PFSK-1 (cell line): Measurements from ENCODE around the gene PYGO2.

ENCODE experiments used
- FOXP2 ChIP-seq: optimal IDR thresholded peaks from 2 replicates; pipeline ENCODE3; 2011; ENCODE audit warnings: borderline replicate concordance, control low read depth, inconsistent platforms; ENCODE audit not compliant: insufficient read depth; ENCODE audit errors: extremely low read length, extremely low read depth
- POLR2AphosphoS5 ChIP-seq: IDR thresholded peaks from 2 replicates; pipeline ENCODE4 v1.6.1; 2012; ENCODE audit warnings: low read depth, mild to moderate bottlenecking, control low read depth, low read length, moderate library complexity
- SIN3A ChIP-seq: IDR thresholded peaks from 2 replicates; pipeline ENCODE4 v1.6.1; 2012; ENCODE audit warnings: mild to moderate bottlenecking, low read length, moderate library complexity, borderline replicate concordance; ENCODE audit not compliant: insufficient read depth
- TAF1 ChIP-seq: IDR thresholded peaks from 2 replicates; pipeline ENCODE4 v1.6.1; 2012; ENCODE audit warnings: low read length, control low read depth, borderline replicate concordance; ENCODE audit not compliant: insufficient read depth
- TF ChIP-seq, protein P1 (sequence below), 2 experiments: IDR thresholded peaks; 2 replicates each; pipeline versions ENCODE4 v1.6.1 to v1.8.0; 2011 to 2012; ENCODE audit warnings: low read depth in 2 of 2, low read length in 2 of 2, control low read depth in 1 of 2, inconsistent platforms in 1 of 2, mild to moderate bottlenecking in 1 of 2, moderate library complexity in 1 of 2; ENCODE audit not compliant: insufficient read depth in 1 of 2

PYGO2 gene

GRCh38 chr1:154926201-154926600 lies 35.4 kb downstream of the PYGO2 start:
- no peak for TF ChIP-seq FOXP2
- TF ChIP-seq TAF1, result no peak
- TF ChIP-seq, protein P1, sequence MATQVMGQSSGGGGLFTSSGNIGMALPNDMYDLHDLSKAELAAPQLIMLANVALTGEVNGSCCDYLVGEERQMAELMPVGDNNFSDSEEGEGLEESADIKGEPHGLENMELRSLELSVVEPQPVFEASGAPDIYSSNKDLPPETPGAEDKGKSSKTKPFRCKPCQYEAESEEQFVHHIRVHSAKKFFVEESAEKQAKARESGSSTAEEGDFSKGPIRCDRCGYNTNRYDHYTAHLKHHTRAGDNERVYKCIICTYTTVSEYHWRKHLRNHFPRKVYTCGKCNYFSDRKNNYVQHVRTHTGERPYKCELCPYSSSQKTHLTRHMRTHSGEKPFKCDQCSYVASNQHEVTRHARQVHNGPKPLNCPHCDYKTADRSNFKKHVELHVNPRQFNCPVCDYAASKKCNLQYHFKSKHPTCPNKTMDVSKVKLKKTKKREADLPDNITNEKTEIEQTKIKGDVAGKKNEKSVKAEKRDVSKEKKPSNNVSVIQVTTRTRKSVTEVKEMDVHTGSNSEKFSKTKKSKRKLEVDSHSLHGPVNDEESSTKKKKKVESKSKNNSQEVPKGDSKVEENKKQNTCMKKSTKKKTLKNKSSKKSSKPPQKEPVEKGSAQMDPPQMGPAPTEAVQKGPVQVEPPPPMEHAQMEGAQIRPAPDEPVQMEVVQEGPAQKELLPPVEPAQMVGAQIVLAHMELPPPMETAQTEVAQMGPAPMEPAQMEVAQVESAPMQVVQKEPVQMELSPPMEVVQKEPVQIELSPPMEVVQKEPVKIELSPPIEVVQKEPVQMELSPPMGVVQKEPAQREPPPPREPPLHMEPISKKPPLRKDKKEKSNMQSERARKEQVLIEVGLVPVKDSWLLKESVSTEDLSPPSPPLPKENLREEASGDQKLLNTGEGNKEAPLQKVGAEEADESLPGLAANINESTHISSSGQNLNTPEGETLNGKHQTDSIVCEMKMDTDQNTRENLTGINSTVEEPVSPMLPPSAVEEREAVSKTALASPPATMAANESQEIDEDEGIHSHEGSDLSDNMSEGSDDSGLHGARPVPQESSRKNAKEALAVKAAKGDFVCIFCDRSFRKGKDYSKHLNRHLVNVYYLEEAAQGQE (IDR thresholded peaks at IDR 0.05; ENCODE audit: insufficient read depth in 1 of 2, low read depth in 2 of 2, low read length in 2 of 2), result no peak
- TF ChIP-seq POLR2AphosphoS5, result no peak
- no peak for TF ChIP-seq SIN3A

- TF ChIP-seq, protein P1 (IDR thresholded peaks at IDR 0.05; ENCODE audit: insufficient read depth in 1 of 2, low read depth in 2 of 2, low read length in 2 of 2), result no peak
- no peak for TF ChIP-seq SIN3A
- TF ChIP-seq POLR2AphosphoS5, result no peak
- TF ChIP-seq FOXP2, result no peak
- TF ChIP-seq TAF1, result no peak
Measured at GRCh38 chr1:154925335-154926170, 36.0 kb downstream of the PYGO2 start.

- TF ChIP-seq SIN3A (no peak), TAF1 (no peak), POLR2AphosphoS5 (no peak), FOXP2 (no peak)
- TF ChIP-seq, protein P1 (IDR thresholded peaks at IDR 0.05; ENCODE audit: insufficient read depth in 1 of 2, low read depth in 2 of 2, low read length in 2 of 2), result no peak
Measured at GRCh38 chr1:154923695-154924094, 37.9 kb downstream of the PYGO2 start.

- TF ChIP-seq TAF1 (no peak), POLR2AphosphoS5 (no peak), FOXP2 (no peak), SIN3A (no peak)
- TF ChIP-seq, protein P1 (IDR thresholded peaks at IDR 0.05; ENCODE audit: insufficient read depth in 1 of 2, low read depth in 2 of 2, low read length in 2 of 2), result no peak
Measured at GRCh38 chr1:154913273-154913672, 48.3 kb downstream of the PYGO2 start.
